ENCODE measurements around the gene HMG20A. TPM values are rescaled to one million over a fixed set of nuclear protein-coding genes. Genes with fewer than 3 reads are reported as not detected.

The HMG20A gene
- total RNA-seq, 6 donors from 2014 or later, result 33.1 to 155 (median 39.3) TPM

DNA sequence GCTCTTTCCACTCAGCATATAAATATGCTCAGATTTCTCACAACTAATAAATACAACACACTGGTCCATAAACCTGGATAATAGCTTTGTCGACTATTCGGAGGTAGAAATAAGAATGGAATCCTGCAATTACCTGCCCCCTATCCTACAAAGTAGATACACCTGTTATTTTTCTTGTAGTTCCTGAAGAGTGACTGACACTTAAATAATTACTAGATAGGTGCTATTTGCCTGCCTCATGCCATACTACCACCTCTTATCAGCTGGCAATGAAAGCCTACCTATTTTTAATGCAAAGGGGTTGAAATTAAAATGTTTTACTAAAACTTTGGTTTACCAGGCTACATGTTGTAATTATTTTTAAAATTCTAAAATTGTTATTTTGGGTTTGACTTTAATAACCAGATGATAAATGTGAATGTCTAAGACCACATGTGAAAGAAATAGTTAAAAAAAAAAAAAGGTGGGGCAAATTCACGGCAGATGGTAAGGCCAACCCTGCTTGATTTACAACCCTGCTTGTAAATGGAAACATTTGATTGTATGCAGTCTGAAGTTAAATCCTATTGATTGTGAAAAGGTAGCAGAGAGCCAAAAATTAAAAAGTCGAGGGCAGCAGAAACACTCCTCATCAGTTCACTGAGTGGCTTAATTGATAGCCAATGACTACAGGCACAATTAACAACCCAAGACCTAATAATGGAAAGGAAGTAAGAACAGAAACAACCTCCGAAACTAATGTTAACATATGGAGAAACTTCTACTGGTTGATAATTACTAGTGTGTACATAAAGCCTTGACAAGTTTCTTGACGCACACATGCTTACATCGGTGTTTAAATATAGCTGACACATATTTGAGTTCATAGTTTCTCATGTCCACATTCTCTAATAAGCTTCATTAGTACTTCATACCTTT, 9.7 kb upstream of the HMG20A start:
- ATAC-seq (ENCODE audit: low FRiP score in 2 of 2) (no peak), DNase-seq (no peak)
- Histone ChIP-seq H3K36me3 (no peaks in the 10 kb centered on the region), H3K4me3 (no peak overlapping the region), H3K27me3 (no peaks in the 10 kb centered on the region), H3K27ac (no peak overlapping the region), H3K9me3 (no peaks in the 10 kb centered on the region), H3K4me1 (peaks cover 20 to 29% (median 25%) of the 10 kb centered on the region in 4 donors)
- TF ChIP-seq POLR2A (IDR thresholded peaks at IDR 0.05) (no peak), POLR2AphosphoS5 (IDR thresholded peaks at IDR 0.05) (no peak), EP300 (IDR thresholded peaks at IDR 0.05) (no peak)
- TF ChIP-seq, protein P1, sequence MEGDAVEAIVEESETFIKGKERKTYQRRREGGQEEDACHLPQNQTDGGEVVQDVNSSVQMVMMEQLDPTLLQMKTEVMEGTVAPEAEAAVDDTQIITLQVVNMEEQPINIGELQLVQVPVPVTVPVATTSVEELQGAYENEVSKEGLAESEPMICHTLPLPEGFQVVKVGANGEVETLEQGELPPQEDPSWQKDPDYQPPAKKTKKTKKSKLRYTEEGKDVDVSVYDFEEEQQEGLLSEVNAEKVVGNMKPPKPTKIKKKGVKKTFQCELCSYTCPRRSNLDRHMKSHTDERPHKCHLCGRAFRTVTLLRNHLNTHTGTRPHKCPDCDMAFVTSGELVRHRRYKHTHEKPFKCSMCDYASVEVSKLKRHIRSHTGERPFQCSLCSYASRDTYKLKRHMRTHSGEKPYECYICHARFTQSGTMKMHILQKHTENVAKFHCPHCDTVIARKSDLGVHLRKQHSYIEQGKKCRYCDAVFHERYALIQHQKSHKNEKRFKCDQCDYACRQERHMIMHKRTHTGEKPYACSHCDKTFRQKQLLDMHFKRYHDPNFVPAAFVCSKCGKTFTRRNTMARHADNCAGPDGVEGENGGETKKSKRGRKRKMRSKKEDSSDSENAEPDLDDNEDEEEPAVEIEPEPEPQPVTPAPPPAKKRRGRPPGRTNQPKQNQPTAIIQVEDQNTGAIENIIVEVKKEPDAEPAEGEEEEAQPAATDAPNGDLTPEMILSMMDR (IDR thresholded peaks at IDR 0.05), result no peak
- 75 to 79% methylated on average over 7 of the region's 7 CpGs for WGBS, 2 donors

DNA sequence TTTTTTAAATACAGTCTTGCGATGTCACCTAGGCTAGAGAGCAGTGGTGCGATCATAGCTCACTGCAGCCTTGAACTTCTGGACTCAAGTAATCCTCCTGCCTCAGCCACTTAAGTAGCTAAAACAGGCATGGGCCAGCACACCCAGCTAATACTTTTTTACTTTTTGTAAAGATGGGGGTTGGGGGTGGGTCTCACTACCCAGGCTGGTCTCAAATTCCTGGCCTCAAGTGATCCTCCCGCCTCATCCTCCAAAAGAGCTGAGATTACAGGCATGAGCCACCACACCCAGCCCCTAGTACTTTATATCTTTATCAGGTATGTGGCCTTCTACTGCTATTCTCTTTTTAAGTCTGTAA, 9.1 kb upstream of the HMG20A start:
- Histone ChIP-seq H3K27me3 (no peaks in the 10 kb centered on the region), H3K4me3 (no peak overlapping the region), H3K4me1 (peaks cover 25 to 34% (median 28%) of the 10 kb centered on the region in 4 donors), H3K36me3 (no peaks in the 10 kb centered on the region), H3K27ac (no peak overlapping the region), H3K9me3 (no peaks in the 10 kb centered on the region)
- ATAC-seq (ENCODE audit: low FRiP score in 2 of 2) (no peak), DNase-seq (no peak)
- 92 to 93% methylated on average over 3 of the region's 3 CpGs for WGBS, 2 donors
- TF ChIP-seq EP300 (IDR thresholded peaks at IDR 0.05), result no peak
- TF ChIP-seq POLR2AphosphoS5 (IDR thresholded peaks at IDR 0.05), result no peak
- TF ChIP-seq, protein P1 (IDR thresholded peaks at IDR 0.05), result no peak
- no peak for TF ChIP-seq POLR2A (IDR thresholded peaks at IDR 0.05)

DNA sequence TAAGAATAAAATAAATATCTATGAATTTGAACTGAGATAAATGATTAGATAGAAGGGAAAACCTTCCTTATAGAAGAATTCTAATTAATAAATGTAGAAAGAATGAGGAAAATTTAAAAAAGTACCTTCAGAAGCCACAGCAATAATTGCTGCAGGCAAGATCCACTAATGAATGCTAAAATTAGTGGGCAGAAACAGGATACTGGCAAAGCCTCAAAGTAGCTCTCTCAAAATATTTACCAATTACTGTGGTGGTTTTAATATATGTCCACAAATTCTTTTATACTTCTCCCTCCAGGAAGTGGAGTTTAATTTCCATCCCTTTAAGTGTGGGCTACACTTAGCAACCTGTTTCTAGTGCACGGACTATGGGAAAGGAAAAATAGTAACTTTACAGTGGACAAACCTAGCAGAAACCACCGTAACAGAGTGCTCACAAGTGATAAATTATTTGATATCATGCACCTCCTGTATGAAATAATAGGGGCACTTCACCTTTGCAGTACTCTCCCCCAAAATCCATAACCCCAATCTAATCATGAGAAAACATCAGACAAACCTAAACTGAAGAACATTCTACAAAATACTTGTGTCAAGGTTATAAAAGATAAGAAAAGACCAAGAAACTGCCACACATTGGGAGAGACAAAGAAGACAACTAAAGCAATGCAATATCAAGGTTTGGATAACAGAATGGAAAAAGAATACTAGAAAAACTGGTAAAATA, 7.6 kb upstream of the HMG20A start:
- Histone ChIP-seq H3K4me1 (peaks cover 37 to 41% (median 39%) of the 10 kb centered on the region in 4 donors), H3K36me3 (no peaks in the 10 kb centered on the region), H3K27me3 (no peaks in the 10 kb centered on the region), H3K4me3 (no peak overlapping the region), H3K27ac (peak overlapping the region in 1 of 4 donors; percentile 4), H3K9me3 (no peaks in the 10 kb centered on the region)
- DNase-seq (no peak), ATAC-seq (ENCODE audit: low FRiP score in 2 of 2) (no peak)
- TF ChIP-seq POLR2A (IDR thresholded peaks at IDR 0.05), result no peak
- WGBS, 2 donors, result 29 to 32% methylated on average over 2 of the region's 2 CpGs

DNA sequence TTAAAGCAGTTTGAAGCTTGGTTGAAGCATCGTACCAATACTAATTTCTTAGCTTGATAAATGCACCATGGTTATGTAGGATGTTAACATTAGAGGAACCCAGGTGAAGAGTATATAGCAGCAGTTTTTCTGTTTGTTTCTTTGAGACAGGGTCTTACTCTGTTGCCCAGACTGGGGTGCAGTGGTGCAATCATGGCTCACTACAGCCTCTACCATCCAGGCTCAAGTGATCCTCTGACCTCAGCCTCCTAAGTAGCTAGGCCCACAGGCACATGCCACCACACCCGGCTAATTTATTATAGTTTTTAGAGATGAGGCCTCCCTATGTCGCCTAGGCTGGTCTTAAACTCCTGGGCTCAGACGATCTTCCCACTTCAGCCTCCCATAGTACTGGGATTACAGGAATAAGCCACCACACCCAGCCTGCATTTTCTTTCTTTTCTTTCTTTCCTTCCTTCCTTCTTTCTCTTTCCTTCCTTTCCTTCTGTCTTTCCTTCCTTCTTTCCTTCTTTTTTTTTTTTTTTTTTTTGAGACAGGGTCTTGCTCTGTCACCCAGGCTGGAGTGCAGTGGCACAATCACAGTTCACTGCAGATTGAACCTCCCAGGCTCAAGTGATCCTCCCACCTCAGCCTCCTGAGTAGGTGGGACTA, 6.9 kb upstream of the HMG20A start:
- peaks cover 37 to 48% (median 44%) of the 10 kb centered on the region in 4 donors for H3K4me1 ChIP-seq
- TF ChIP-seq POLR2AphosphoS5 (IDR thresholded peaks at IDR 0.05), result no peak
- TF ChIP-seq, protein P1 (IDR thresholded peaks at IDR 0.05), result no peak
- TF ChIP-seq POLR2A (IDR thresholded peaks at IDR 0.05), result no peak
- TF ChIP-seq EP300 (IDR thresholded peaks at IDR 0.05), result no peak
- H3K27me3 ChIP-seq, result no peaks in the 10 kb centered on the region
- WGBS, 2 donors, result 95 to 98% methylated on average over 3 to 4 of the region's 4 CpGs
- no peak for ATAC-seq (ENCODE audit: low FRiP score in 2 of 2)
- DNase-seq, result no peak
- no peaks in the 10 kb centered on the region for H3K36me3 ChIP-seq
- no peaks in the 10 kb centered on the region for H3K9me3 ChIP-seq
- peak overlapping the region in 1 of 4 donors; percentile 4 for H3K27ac ChIP-seq
- no peak overlapping the region for H3K4me3 ChIP-seq
